Esophagus (tissue), 2 donors: ENCODE results near the gene TMEM94. TPM values are rescaled to one million over a fixed set of nuclear protein-coding genes. Genes with fewer than 3 reads are reported as not detected.
"Not testable (repeated sequence)": the region's sequence is repeated elsewhere in the genome, so short reads cannot be mapped to it uniquely, and the experiment has no call there.

ENCODE experiments used
- H3K27ac ChIP-seq, 2 donors: one replicate each; pipeline ENCODE4 v1.5.1; 2013; ENCODE audit warnings: low read depth in 2 of 2, mild to moderate bottlenecking in 2 of 2, inconsistent platforms in 1 of 2, low read length in 1 of 2, moderate library complexity in 1 of 2
- H3K27me3 ChIP-seq, 2 donors: one replicate each; pipeline ENCODE4 v1.6.1; 2013; ENCODE audit warnings: low read length in 2 of 2, control low read depth in 1 of 2, mild to moderate bottlenecking in 1 of 2; ENCODE audit not compliant: insufficient read depth in 2 of 2, control insufficient read depth in 1 of 2
- H3K36me3 ChIP-seq, 2 donors: one replicate each; pipeline ENCODE4 v1.6.1; 2013; ENCODE audit warnings: low read length in 1 of 2; ENCODE audit not compliant: control insufficient read depth in 2 of 2, insufficient read depth in 2 of 2
- H3K4me1 ChIP-seq, 2 donors: one replicate each; pipeline ENCODE4 v1.6.1; 2013; ENCODE audit warnings: low read length in 1 of 2; ENCODE audit not compliant: control insufficient read depth in 2 of 2, insufficient read depth in 2 of 2
- H3K4me3 ChIP-seq, 2 donors: one replicate each; pipeline ENCODE4 v1.5.1; 2013; ENCODE audit warnings: low read length in 2 of 2, mild to moderate bottlenecking in 2 of 2, low read depth in 1 of 2, moderate library complexity in 1 of 2
- H3K9me3 ChIP-seq, 2 donors: one replicate each; pipeline ENCODE4 v1.6.1; 2013; ENCODE audit warnings: mild to moderate bottlenecking in 2 of 2, low read depth in 1 of 2, low read length in 1 of 2, moderate library complexity in 1 of 2; ENCODE audit not compliant: control insufficient read depth in 2 of 2, insufficient read depth in 1 of 2
- WGBS, 2 donors: extraction: QIAGEN DNeasy Blood & Tissue Kit; methylation state at CpG; one replicate each; pipeline ENCODE4 v1.1.7; 2013; 5-methylcytosine and 5-hydroxymethylcytosine counted together
- polyA plus RNA-seq, 2 donors: library from polyadenylated mRNA; stranded (reverse); fragments of 200-250 nt; gene quantifications; one replicate each; pipeline ENCODE4 v1.2.3, GENCODE V29; 2013
- donor health status: healthy with polysubstance abuse.
- donor health status: Bipolar disorder and iron deficiency.

The TMEM94 gene
- polyA plus RNA-seq, 2 donors = 26.4 to 38.9 TPM

GRCh38 chr17:75428543-75429469 is 27.6 kb upstream of the TMEM94 start:
- Histone ChIP-seq H3K4me3 (no peak overlapping the region), H3K27ac (peak overlapping the region; percentile 72 to 74), H3K36me3 (no peaks in the 10 kb centered on the region), H3K27me3 (no peaks in the 10 kb centered on the region), H3K9me3 (no peaks in the 10 kb centered on the region), H3K4me1 (no peaks in the 10 kb centered on the region)
- WGBS, 2 donors = 41 to 61% methylated on average over 17 of the region's 17 CpGs

GRCh38 chr17:75430159-75430974 is 26.1 kb upstream of the TMEM94 start:
- Histone ChIP-seq H3K27me3 (no peaks in the 10 kb centered on the region), H3K4me1 (no peaks in the 10 kb centered on the region), H3K27ac (no peak overlapping the region), H3K36me3 (no peaks in the 10 kb centered on the region), H3K9me3 (no peaks in the 10 kb centered on the region), H3K4me3 (no peak overlapping the region)
- 46 to 57% methylated on average over 11 of the region's 11 CpGs for WGBS, 2 donors

GRCh38 chr17:75433218-75433783 is 23.1 kb upstream of the TMEM94 start:
- WGBS, 2 donors = 78 to 81% methylated on average over 6 of the region's 6 CpGs

GRCh38 chr17:75434433-75434832 is 22.0 kb upstream of the TMEM94 start:
- H3K4me1 ChIP-seq, H3K27ac ChIP-seq, H3K36me3 ChIP-seq, H3K9me3 ChIP-seq, H3K4me3 ChIP-seq, H3K27me3 ChIP-seq: not testable (repeated sequence)
- 87 to 95% methylated on average over 6 of the region's 6 CpGs for WGBS, 2 donors

More at GRCh38 chr17:75433218-75433783, 23.1 kb upstream of the TMEM94 start:
- no peaks in the 10 kb centered on the region for H3K9me3 ChIP-seq
- H3K27me3 ChIP-seq = no peaks in the 10 kb centered on the region
- no peaks in the 10 kb centered on the region for H3K36me3 ChIP-seq
- no peaks in the 10 kb centered on the region for H3K4me1 ChIP-seq
- H3K4me3 ChIP-seq = no peak overlapping the region
- no peak overlapping the region for H3K27ac ChIP-seq

- H3K36me3 ChIP-seq, H3K27me3 ChIP-seq, H3K4me1 ChIP-seq, H3K9me3 ChIP-seq, H3K4me3 ChIP-seq, H3K27ac ChIP-seq: not testable (repeated sequence)
- WGBS, 2 donors = 90 to 92% methylated on average over 8 of the region's 8 CpGs
Observed at GRCh38 chr17:75437404-75437803, 19.0 kb upstream of the TMEM94 start.

- Histone ChIP-seq H3K27ac (no peak overlapping the region), H3K4me1 (peaks cover 0 to 1% of the 10 kb centered on the region in 2 donors), H3K36me3 (no peaks in the 10 kb centered on the region), H3K9me3 (no peaks in the 10 kb centered on the region), H3K4me3 (no peak overlapping the region), H3K27me3 (no peaks in the 10 kb centered on the region)
- WGBS, 2 donors = 60 to 69% methylated on average over 2 of the region's 2 CpGs
Observed at GRCh38 chr17:75439287-75439686, 17.1 kb upstream of the TMEM94 start.

- no peak overlapping the region for H3K4me3 ChIP-seq
- no peaks in the 10 kb centered on the region for H3K36me3 ChIP-seq
- H3K27ac ChIP-seq = peak overlapping the region in 1 of 2 donors; percentile 27
- H3K9me3 ChIP-seq = no peaks in the 10 kb centered on the region
- peaks cover 0 to 1% of the 10 kb centered on the region in 2 donors for H3K4me1 ChIP-seq
- 66 to 67% methylated on average over 10 of the region's 10 CpGs for WGBS, 2 donors
- H3K27me3 ChIP-seq = no peaks in the 10 kb centered on the region
Observed at GRCh38 chr17:75440738-75441448, 15.5 kb upstream of the TMEM94 start.

GRCh38 chr17:75442168-75443103 is 14.0 kb upstream of the TMEM94 start:
- Histone ChIP-seq H3K27ac (no peak overlapping the region), H3K27me3 (no peaks in the 10 kb centered on the region), H3K36me3 (no peaks in the 10 kb centered on the region), H3K9me3 (no peaks in the 10 kb centered on the region), H3K4me1 (peaks cover 0 to 1% of the 10 kb centered on the region in 2 donors), H3K4me3 (no peak overlapping the region)
- WGBS, 2 donors = 56 to 74% methylated on average over 4 of the region's 4 CpGs
